Endothelial cell (in vitro differentiated cells): ENCODE data around the gene ZNF280A. TPM values are rescaled to one million over a fixed set of nuclear protein-coding genes. Genes with fewer than 3 reads are reported as not detected.

Experiments used
- DNase-seq: peaks from one replicate; pipeline ENCODE4 v3.0.0; 2021; ENCODE audit warnings: low spot score
- H3K27ac Mint-ChIP-seq: one replicate; pipeline ENCODE4 v1.8.0; 2021; ENCODE audit warnings: mixed read lengths, inconsistent platforms; ENCODE audit not compliant: unreplicated experiment
- H3K27me3 Mint-ChIP-seq: one replicate; pipeline ENCODE4 v1.8.0; 2021; ENCODE audit warnings: mild to moderate bottlenecking, moderate library complexity, mixed read lengths, inconsistent platforms; ENCODE audit not compliant: unreplicated experiment
- H3K36me3 Mint-ChIP-seq: one replicate; pipeline ENCODE4 v1.8.0; 2021; ENCODE audit warnings: mild to moderate bottlenecking, low read depth, mixed read lengths, inconsistent platforms; ENCODE audit not compliant: unreplicated experiment
- H3K4me1 Mint-ChIP-seq: one replicate; pipeline ENCODE4 v1.8.0; 2021; ENCODE audit warnings: mild to moderate bottlenecking, mixed read lengths, inconsistent platforms; ENCODE audit not compliant: unreplicated experiment
- H3K4me3 Mint-ChIP-seq: one replicate; pipeline ENCODE4 v1.8.0; 2021; ENCODE audit warnings: mild to moderate bottlenecking, mixed read lengths, inconsistent platforms; ENCODE audit not compliant: unreplicated experiment
- H3K9me3 Mint-ChIP-seq: one replicate; pipeline ENCODE4 v1.8.0; 2021; ENCODE audit warnings: mixed read lengths, inconsistent platforms; ENCODE audit not compliant: unreplicated experiment
- total RNA-seq: library from RNA; stranded (reverse); fragmentation: NEBNext Ultra II Directional; extraction: Animal tissue kit (Norgen Biotek cat#: 25700); gene quantifications from one replicate; pipeline ENCODE4 v1.2.1, GENCODE V29; 2021; ENCODE audit not compliant: unreplicated experiment
- TF ChIP-seq, protein P1 (sequence below): fragments of 200-600 bp; sonication (generic); IDR thresholded peaks from one replicate; pipeline ENCODE4 v1.5.0; 2021; ENCODE audit warnings: antibody characterized with exemption; ENCODE audit not compliant: unreplicated experiment

The ZNF280A gene
- total RNA-seq, 1 donor from 2014 or later, result 0.51 TPM

DNA sequence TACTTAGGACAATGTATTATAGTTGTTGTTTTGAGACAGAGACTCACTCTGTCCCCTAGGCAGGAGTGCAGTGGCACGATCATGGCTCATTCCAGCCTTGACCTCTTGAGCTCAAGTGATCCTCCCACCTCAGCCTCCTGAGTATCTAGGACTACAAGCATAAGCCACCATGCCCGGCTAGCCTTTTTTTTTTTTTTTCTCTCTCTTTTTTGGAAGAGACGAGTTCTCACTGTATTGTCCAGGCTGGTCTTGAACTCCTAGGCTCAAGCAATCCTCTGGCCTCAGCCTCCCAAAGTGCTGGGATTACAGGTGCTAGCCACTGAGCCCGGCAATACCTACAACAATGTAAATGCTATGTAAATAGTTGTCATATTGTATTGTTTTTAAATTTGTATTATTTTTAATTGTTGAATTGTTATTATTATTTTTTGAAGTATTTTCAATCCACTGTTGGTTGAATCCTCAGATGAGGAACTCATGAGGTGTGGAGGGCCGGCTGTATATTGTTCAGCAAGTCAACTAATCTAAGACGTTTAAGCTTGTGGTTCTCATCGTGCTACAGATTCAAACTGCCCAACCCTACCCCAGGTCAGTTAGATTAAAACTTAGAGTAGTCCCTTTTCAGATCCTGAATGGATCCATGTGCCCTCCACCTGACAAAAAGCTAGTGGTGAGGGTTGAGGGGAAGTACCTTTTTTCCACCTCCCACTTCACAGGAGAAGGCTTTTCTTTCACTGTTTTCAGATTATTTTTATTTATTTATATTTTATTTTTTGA lies 11.9 kb upstream of the ZNF280A start:
- TF ChIP-seq, protein P1, sequence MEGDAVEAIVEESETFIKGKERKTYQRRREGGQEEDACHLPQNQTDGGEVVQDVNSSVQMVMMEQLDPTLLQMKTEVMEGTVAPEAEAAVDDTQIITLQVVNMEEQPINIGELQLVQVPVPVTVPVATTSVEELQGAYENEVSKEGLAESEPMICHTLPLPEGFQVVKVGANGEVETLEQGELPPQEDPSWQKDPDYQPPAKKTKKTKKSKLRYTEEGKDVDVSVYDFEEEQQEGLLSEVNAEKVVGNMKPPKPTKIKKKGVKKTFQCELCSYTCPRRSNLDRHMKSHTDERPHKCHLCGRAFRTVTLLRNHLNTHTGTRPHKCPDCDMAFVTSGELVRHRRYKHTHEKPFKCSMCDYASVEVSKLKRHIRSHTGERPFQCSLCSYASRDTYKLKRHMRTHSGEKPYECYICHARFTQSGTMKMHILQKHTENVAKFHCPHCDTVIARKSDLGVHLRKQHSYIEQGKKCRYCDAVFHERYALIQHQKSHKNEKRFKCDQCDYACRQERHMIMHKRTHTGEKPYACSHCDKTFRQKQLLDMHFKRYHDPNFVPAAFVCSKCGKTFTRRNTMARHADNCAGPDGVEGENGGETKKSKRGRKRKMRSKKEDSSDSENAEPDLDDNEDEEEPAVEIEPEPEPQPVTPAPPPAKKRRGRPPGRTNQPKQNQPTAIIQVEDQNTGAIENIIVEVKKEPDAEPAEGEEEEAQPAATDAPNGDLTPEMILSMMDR, result no peak
- Mint-ChIP-seq H3K27me3 (no peaks in the 10 kb centered on the region), H3K27ac (no peak overlapping the region), H3K9me3 (no peaks in the 10 kb centered on the region), H3K4me3 (no peak overlapping the region), H3K4me1 (no peaks in the 10 kb centered on the region), H3K36me3 (no peaks in the 10 kb centered on the region)
- DNase-seq, result no peak

DNA sequence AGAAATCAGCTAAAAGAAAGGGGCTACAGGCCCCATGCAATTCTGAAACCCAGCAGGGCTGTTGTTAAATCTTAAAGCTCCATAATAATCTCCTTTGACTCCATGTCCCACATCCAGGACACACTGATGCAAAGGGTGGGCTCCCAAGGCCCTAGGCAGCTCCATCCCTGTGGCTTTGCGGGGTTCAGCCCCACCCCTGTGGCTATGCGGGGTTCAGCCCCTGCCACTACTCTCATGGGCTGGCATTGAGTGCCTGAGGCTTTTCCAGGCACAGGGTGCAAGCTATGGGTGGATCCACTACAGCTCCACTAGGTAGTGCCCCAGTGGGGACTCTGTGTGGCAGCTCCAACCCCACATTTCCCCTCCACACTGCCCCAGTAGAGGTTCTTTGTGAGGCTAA lies 8.7 kb upstream of the ZNF280A start:
- no peak overlapping the region for H3K27ac Mint-ChIP-seq
- TF ChIP-seq, protein P1, result no peak
- H3K36me3 Mint-ChIP-seq, result no peaks in the 10 kb centered on the region
- no peak for DNase-seq
- no peaks in the 10 kb centered on the region for H3K4me1 Mint-ChIP-seq
- H3K27me3 Mint-ChIP-seq, result no peaks in the 10 kb centered on the region
- H3K4me3 Mint-ChIP-seq, result no peak overlapping the region
- H3K9me3 Mint-ChIP-seq, result no peaks in the 10 kb centered on the region

DNA sequence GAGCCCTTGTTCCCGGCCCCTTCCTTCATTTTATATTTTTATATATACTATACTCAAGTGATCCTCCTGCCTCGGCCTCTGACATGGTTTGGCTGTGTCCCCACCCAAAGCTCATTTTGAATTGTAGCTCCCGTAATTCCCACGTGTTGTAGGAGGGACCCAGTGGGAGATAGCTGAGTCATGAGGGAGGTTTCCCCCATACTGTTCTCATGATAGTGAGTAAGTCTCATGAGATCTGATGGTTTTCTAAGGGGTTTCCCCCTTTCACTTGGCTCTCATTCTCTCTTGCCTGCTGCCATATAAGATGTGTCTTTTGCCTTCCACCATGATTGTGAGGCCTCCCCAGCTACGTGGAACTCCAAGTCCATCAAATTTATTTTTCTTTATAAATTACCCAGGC lies 7.2 kb upstream of the ZNF280A start:
- no peak overlapping the region for H3K27ac Mint-ChIP-seq
- H3K27me3 Mint-ChIP-seq, result no peaks in the 10 kb centered on the region
- H3K36me3 Mint-ChIP-seq, result no peaks in the 10 kb centered on the region
- TF ChIP-seq, protein P1, result no peak
- no peaks in the 10 kb centered on the region for H3K9me3 Mint-ChIP-seq
- no peak for DNase-seq
- H3K4me1 Mint-ChIP-seq, result no peaks in the 10 kb centered on the region
- no peak overlapping the region for H3K4me3 Mint-ChIP-seq

DNA sequence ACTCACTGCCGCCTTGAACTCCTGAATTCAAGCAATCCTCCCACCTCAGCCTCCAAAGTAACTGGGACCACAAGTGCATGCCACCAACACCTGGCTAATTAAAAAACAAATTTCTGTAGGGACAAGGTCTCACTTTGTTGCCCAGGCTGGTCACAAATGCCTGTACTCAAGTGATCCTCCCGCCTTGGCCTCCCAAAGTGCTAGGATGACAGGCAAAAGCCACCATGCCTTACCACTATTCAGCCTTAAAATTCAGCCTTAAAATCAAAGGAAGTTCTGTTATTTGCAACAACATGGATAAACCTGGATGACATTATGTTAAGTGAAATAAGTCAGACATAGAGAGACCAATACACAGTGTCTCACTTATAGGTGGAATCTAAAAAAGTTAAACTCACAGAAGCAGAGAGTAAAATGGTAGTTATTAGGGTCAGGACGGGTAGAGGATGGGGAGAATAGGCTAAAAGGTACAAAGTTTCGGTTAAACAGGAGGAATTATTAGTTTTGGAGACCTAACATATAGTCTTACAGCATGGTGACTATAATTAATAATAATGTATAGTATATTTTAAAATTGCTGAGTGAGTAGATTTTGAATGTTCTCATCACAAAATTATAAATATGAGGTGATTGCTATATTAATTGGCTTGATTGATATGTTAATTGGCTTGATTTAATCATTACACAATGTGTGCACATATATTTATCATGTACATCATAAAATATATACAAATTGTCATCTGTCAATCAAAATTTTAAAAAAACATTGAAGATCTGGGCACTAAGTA lies 6.2 kb upstream of the ZNF280A start:
- Mint-ChIP-seq H3K9me3 (no peaks in the 10 kb centered on the region), H3K27ac (no peak overlapping the region), H3K27me3 (no peaks in the 10 kb centered on the region), H3K36me3 (no peaks in the 10 kb centered on the region), H3K4me1 (peaks cover 7% of the 10 kb centered on the region), H3K4me3 (no peak overlapping the region)
- TF ChIP-seq, protein P1, result no peak
- no peak for DNase-seq

DNA sequence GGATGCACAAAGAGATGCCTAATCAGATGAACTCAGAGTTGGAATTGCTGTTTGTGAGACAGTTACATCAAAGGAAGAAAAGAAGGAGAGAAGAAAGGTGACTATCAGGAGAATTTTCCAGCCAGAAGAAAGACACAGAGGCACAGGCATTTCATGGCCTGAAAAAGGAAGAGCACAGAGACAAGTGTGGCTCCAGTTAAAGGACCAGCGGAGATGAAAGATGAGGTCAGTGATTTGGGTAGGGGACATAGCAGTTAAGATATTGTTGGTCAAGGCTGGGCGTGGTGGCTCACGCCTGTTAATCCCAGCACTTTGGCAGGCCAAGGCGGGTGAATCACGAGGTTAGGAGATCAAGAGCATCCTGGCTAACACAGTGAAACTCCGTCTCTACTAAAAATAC lies 3.4 kb upstream of the ZNF280A start:
- Mint-ChIP-seq H3K9me3 (no peaks in the 10 kb centered on the region), H3K4me3 (no peak overlapping the region), H3K36me3 (no peaks in the 10 kb centered on the region), H3K27me3 (no peaks in the 10 kb centered on the region), H3K4me1 (peaks cover 13% of the 10 kb centered on the region), H3K27ac (no peak overlapping the region)
- TF ChIP-seq, protein P1, result no peak
- no peak for DNase-seq
